IMR-90 (cell line): Measurements from ENCODE around the gene DDX20. TPM values are rescaled to one million over a fixed set of nuclear protein-coding genes. Genes with fewer than 3 reads are reported as not detected.
A peak's percentile ranks its signal among the peaks of the same experiment; 100 is the strongest.

Experiments
- ATAC-seq: fragments of 200-7000 bp; cut with Tn5 transposase; 2 replicates; pipeline ENCODE4 v1.9.1; 2020; ENCODE audit warnings: low read depth, mild to moderate bottlenecking, moderate library complexity
- BruUV-seq: library from RNA; stranded (reverse); fragments of 400-500 nt; replicated peaks from 2 replicates; lab custom pipeline; 2021; lab: Mats Ljungman, UMichigan
- CTCF ChIA-PET: fragments of 300-600 bp; formaldehyde crosslinking; extraction: SDS; loops from one replicate; lab custom pipeline; 2021; ENCODE audit warnings: antibody characterized with exemption; lab: Yijun Ruan, JAX
- POLR2A ChIA-PET: fragments of 300-600 bp; sonication (Branson Sonifier 250); formaldehyde crosslinking; loops from one replicate; lab custom pipeline; 2022; ENCODE audit warnings: antibody characterized with exemption; ENCODE audit not compliant: unreplicated experiment; lab: Charles Lee
- DNase-seq: peaks from one replicate; pipeline ENCODE4 v3.0.0; 2013
- H2AFZ ChIP-seq: replicated peaks from 2 replicates; pipeline ENCODE3; 2013; ENCODE audit warnings: low read length, mild to moderate bottlenecking; ENCODE audit not compliant: poor library complexity
- H2AK5ac ChIP-seq: 2 replicates; pipeline ENCODE4 v1.6.1; 2013; ENCODE audit warnings: low read depth, low read length, inconsistent platforms
- H2AK9ac ChIP-seq: replicated peaks from 2 replicates; pipeline ENCODE3; 2013; ENCODE audit warnings: mild to moderate bottlenecking, low read depth, low read length, moderate library complexity; ENCODE audit not compliant: poor library complexity
- H2BK120ac ChIP-seq: 2 replicates; pipeline ENCODE4 v1.6.1; 2013; ENCODE audit warnings: low read depth, low read length, inconsistent platforms
- H2BK15ac ChIP-seq: 3 replicates; pipeline ENCODE4 v1.6.1; 2013; ENCODE audit warnings: low read depth, low read length, inconsistent platforms
- H2BK20ac ChIP-seq: 2 replicates; pipeline ENCODE4 v1.6.1; 2013; ENCODE audit warnings: low read depth, mild to moderate bottlenecking, inconsistent platforms, low read length, moderate library complexity
- H2BK5ac ChIP-seq: 2 replicates; pipeline ENCODE4 v1.6.1; 2013; ENCODE audit warnings: mild to moderate bottlenecking, low read depth, low read length, inconsistent platforms; ENCODE audit not compliant: poor library complexity, severe bottlenecking
- H3K14ac ChIP-seq: replicated peaks from 2 replicates; pipeline ENCODE4 v1.6.1; 2013; ENCODE audit warnings: low read depth, low read length, inconsistent platforms
- H3K18ac ChIP-seq: 2 replicates; pipeline ENCODE4 v1.6.1; 2013; ENCODE audit warnings: low read depth, low read length, control low read depth
- H3K23ac ChIP-seq: 2 replicates; pipeline ENCODE4 v1.6.1; 2013; ENCODE audit warnings: low read depth, low read length, inconsistent platforms
- H3K27ac ChIP-seq: 2 replicates; pipeline ENCODE4 v1.5.1; 2013; ENCODE audit warnings: mild to moderate bottlenecking, control low read depth, low read length; ENCODE audit not compliant: insufficient read depth
- H3K27me3 ChIP-seq: 2 replicates; pipeline ENCODE4 v1.6.1; 2013; ENCODE audit warnings: low read length; ENCODE audit not compliant: control insufficient read depth, insufficient read depth
- H3K36me3 ChIP-seq: 2 replicates; pipeline ENCODE4 v1.6.1; 2013; ENCODE audit warnings: low read length, mixed read lengths; ENCODE audit not compliant: control insufficient read depth, insufficient read depth
- H3K4ac ChIP-seq: 2 replicates; pipeline ENCODE4 v1.6.1; 2013; ENCODE audit warnings: low read depth, low read length, inconsistent platforms
- H3K4me1 ChIP-seq: 2 replicates; pipeline ENCODE4 v1.6.1; 2013; ENCODE audit warnings: low read length, mixed read lengths; ENCODE audit not compliant: control insufficient read depth, insufficient read depth
- H3K4me2 ChIP-seq: 2 replicates; pipeline ENCODE4 v1.6.1; 2013; ENCODE audit warnings: low read depth, mild to moderate bottlenecking, control low read depth, low read length, moderate library complexity
- H3K4me3 ChIP-seq: 2 replicates; pipeline ENCODE4 v1.5.1; 2013; ENCODE audit warnings: low read depth, mild to moderate bottlenecking, control low read depth, low read length, moderate library complexity; ENCODE audit not compliant: insufficient read depth
- H3K56ac ChIP-seq: 2 replicates; pipeline ENCODE4 v1.6.1; 2013; ENCODE audit warnings: low read length, inconsistent platforms; ENCODE audit not compliant: insufficient read depth; ENCODE audit errors: extremely low read depth
- H3K79me1 ChIP-seq, 2 experiments: 2 replicates each; pipeline ENCODE4 v1.6.1; 2013; ENCODE audit warnings: low read length in 2 of 2, inconsistent platforms in 1 of 2, low read depth in 1 of 2
- H3K9ac ChIP-seq: 2 replicates; pipeline ENCODE4 v1.6.1; 2013; ENCODE audit warnings: low read depth, low read length, control low read depth
- H3K9me1 ChIP-seq: 2 replicates; pipeline ENCODE4 v1.6.1; 2013; ENCODE audit warnings: low read length, inconsistent platforms; ENCODE audit not compliant: insufficient read depth
- H3K9me3 ChIP-seq: 2 replicates; pipeline ENCODE4 v1.6.1; 2013; ENCODE audit warnings: low read length; ENCODE audit not compliant: control insufficient read depth, insufficient read depth
- H4K20me1 ChIP-seq: 2 replicates; pipeline ENCODE4 v1.6.1; 2013; ENCODE audit warnings: low read length, inconsistent platforms; ENCODE audit not compliant: insufficient read depth
- H4K5ac ChIP-seq: 2 replicates; pipeline ENCODE4 v1.6.1; 2013; ENCODE audit warnings: mild to moderate bottlenecking, low read depth, low read length, control low read depth
- H4K8ac ChIP-seq, 2 experiments: 2 replicates each; pipeline ENCODE4 v1.6.1; 2013; ENCODE audit warnings: low read depth in 2 of 2, low read length in 2 of 2, control low read depth in 1 of 2, inconsistent platforms in 1 of 2
- H4K91ac ChIP-seq: 2 replicates; pipeline ENCODE4 v1.6.1; 2013; ENCODE audit warnings: low read depth, low read length, inconsistent platforms; ENCODE audit not compliant: insufficient read depth
- CEBPB ChIP-seq: IDR thresholded peaks from 2 replicates; pipeline ENCODE4 v1.6.1; 2012; ENCODE audit warnings: low read depth, low read length, improper control_type of control experiment
- CTCF ChIP-seq: conservative IDR thresholded peaks from 2 replicates; pipeline ENCODE4 v1.5.1; 2012; ENCODE audit warnings: mild to moderate bottlenecking, low read depth, low read length, improper control_type of control experiment
- MAZ ChIP-seq: IDR thresholded peaks from 2 replicates; pipeline ENCODE4 v1.6.1; 2012; ENCODE audit warnings: low read depth, mild to moderate bottlenecking, low read length, improper control_type of control experiment, moderate library complexity, borderline replicate concordance
- WGBS, 2 experiments: methylation state at CpG; one replicate each; pipeline versions ENCODE4 v1.1.5 to v1.1.7; 2013; ENCODE audit warnings: missing lambda C conversion rate in 2 of 2; ENCODE audit not compliant: insufficient read length in 1 of 2; ENCODE audit errors: extremely low coverage in 2 of 2; 5-methylcytosine and 5-hydroxymethylcytosine counted together
- dilution Hi-C: fragments of 300-500 bp; cut with HindIII; formaldehyde crosslinking; loops from one replicate; pipeline ENCODE4 v1.14.3; 2018; ENCODE audit warnings: low sequenced_read_pairs; ENCODE audit not compliant: unreplicated experiment
- in situ Hi-C: fragments of 300-500 bp; cut with MboI; formaldehyde crosslinking; loops from 3 replicates; pipeline ENCODE4 v1.14.3; 2019; ENCODE audit warnings: low sequenced_read_pairs, inconsistent platforms, mixed read lengths
- intact Hi-C: fragments of 100-400 bp; cut with micrococcal nuclease; formaldehyde crosslinking; loops from 2 replicates; pipeline ENCODE4 v1.10.0; 2022
- polyA plus RNA-seq, 3 experiments: library from polyadenylated mRNA; depleted of rRNA; stranded (reverse); fragments of >200 nt; gene quantifications; 2 replicates each; pipeline ENCODE4 v1.2.3, GENCODE V29; 2012; ENCODE audit warnings: low replicate concordance in 1 of 3
- total RNA-seq: library from RNA; depleted of rRNA; stranded (reverse); fragments of >200 nt; gene quantifications from 2 replicates; pipeline ENCODE4 v1.2.3, GENCODE V29; 2012

The DDX20 gene
- total and polyA plus RNA-seq, 2 of the 4 experiments (the other 2 are of a cell fraction), result 5.7 to 10.9 TPM

GRCh38 chr1:111743679-111744101 is 12.0 kb upstream of the DDX20 start (continued):
- peak; percentile 84; the same call in 1 of the 2 replicates for TF ChIP-seq MAZ

DNA sequence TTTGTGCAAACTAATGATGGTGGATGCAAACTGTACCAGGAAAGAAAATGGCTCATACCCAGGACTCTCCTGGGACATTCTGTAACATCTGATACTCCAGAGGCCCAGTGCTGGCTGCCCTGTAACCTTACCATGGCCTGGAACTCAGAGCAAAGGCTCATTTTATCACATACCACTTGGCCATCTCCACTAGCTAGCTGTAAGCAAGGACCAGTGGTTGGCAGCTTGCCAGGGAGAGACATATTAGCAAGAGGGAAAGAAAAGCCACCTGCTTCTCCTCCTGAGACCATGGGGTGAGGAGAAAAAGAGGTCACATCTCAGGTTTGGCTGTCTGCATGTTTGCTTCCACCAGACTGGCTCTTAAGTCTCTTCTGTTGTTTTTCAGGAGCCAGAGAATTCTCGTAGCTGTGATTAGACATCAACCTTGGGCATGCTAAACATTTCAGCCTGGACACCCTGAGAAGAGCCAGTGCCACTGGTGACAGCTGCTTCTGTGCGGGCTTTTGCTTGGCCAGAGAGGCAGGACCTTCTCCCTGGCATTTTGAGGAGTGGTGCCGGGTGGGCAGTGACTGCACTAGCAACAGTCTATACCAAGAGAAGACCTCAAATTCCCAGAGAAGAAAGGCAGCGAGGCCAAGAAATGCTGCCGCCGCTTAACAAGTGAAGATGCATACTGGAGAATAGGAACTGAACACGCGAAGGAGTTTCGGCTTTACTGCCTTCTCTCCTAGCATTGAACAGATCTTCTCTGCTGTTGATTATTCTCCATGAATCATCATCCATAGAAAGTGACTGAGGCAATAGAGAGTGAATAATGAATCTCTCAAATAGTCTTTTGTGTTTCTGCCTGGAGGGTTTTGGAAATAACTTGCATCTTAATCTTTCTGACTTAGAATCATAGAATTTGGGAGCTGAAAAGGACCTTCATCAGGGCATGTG is 9.8 kb upstream of the DDX20 start:
- Histone ChIP-seq H3K27me3 (no peaks in the 10 kb centered on the region), H3K79me1 (no peaks in the 10 kb centered on the region; a peak in 1 of 4 replicates), H2BK20ac (peak overlapping the region; percentile 54), H4K91ac (no peak overlapping the region), H3K56ac (no peak overlapping the region), H3K4me1 (peaks cover 13% of the 10 kb centered on the region), H3K23ac (peak overlapping the region; percentile 28; the same call in 1 of the 2 replicates), H2BK120ac (no peak overlapping the region), H3K36me3 (no peaks in the 10 kb centered on the region), H3K9me1 (peaks cover 35% of the 10 kb centered on the region), H3K9ac (no peak overlapping the region), H3K4ac (peak overlapping the region; percentile 28), H2AFZ (peak overlapping the region; percentile 30), H3K4me3 (no peak overlapping the region), H2AK9ac (peak overlapping the region; percentile 22), H2BK15ac (peak overlapping the region; percentile 58; the same call in 1 of the 3 replicates), H3K18ac (no peak overlapping the region), H3K27ac (no peak overlapping the region), H2AK5ac (peak overlapping the region; percentile 68; the same call in 1 of the 2 replicates), H4K5ac (no peak overlapping the region), H3K9me3 (no peaks in the 10 kb centered on the region), H4K8ac (no peak overlapping the region), H2BK5ac (no peak overlapping the region), H3K4me2 (no peak overlapping the region), H4K20me1 (peaks cover 10% of the 10 kb centered on the region; the same call in 1 of the 2 replicates), H3K14ac (no peak overlapping the region)
- CTCF ChIA-PET, result interaction anchor here (1.1 to 2.4 kb wide), 4 partner anchors 9 to 264 kb away, joined by 4 to 8 read pairs (median 6); no protein-coding TSS in a partner anchor
- intact Hi-C loops (no loop called here), dilution Hi-C loops (no loop called here), in situ Hi-C loops (no loop called here)
- no CpG with 5 or more reads among the region's 9 CpGs for WGBS, 2 experiments
- no TSS peak for BruUV-seq
- ATAC-seq (no peak), DNase-seq (no peak)
- POLR2A ChIA-PET, result interaction anchor here (0.7 kb wide), 1 partner anchor 10 kb away, joined by 3 read pairs; no protein-coding TSS in a partner anchor
- no peak for TF ChIP-seq CTCF
- TF ChIP-seq CEBPB, result peak; percentile 24; the same call in 1 of the 2 replicates
